Activated CD4-positive, alpha-beta T cell treated with anti-CD3 and anti-CD28 coated beads, Interleukin-2, amount 10 ng/mL, durations not matched to agents 7 days and 5 days (primary cell): ENCODE data around the gene CDKL5. TPM values are rescaled to one million over a fixed set of nuclear protein-coding genes. Genes with fewer than 3 reads are reported as not detected.
A peak's percentile ranks its signal among the peaks of the same experiment; 100 is the strongest.

ENCODE experiments used
- CTCF ChIA-PET: fragments of 350-600 bp; sonication (Branson Sonifier 250); formaldehyde crosslinking; loops from one replicate; lab custom pipeline; 2021; ENCODE audit warnings: antibody characterized with exemption; lab: Charles Lee
- POLR2A ChIA-PET: fragments of 350-600 bp; sonication (Branson Sonifier 250); formaldehyde crosslinking; loops from one replicate; lab custom pipeline; 2021; ENCODE audit warnings: antibody characterized with exemption; lab: Charles Lee
- DNase-seq: peaks from one replicate; pipeline ENCODE4 v3.0.0-alpha.2; 2020
- H3K27ac Mint-ChIP-seq: one replicate; pipeline ENCODE4 v1.8.0; 2021; ENCODE audit warnings: mild to moderate bottlenecking, moderate library complexity, mixed read lengths
- H3K27me3 Mint-ChIP-seq: one replicate; pipeline ENCODE4 v1.8.0; 2021; ENCODE audit warnings: mixed read lengths
- H3K36me3 Mint-ChIP-seq: one replicate; pipeline ENCODE4 v1.8.0; 2021; ENCODE audit warnings: low read depth, mixed read lengths
- H3K4me1 Mint-ChIP-seq: one replicate; pipeline ENCODE4 v1.8.0; 2021; ENCODE audit warnings: mixed read lengths
- H3K4me3 Mint-ChIP-seq: one replicate; pipeline ENCODE4 v1.8.0; 2021; ENCODE audit warnings: mild to moderate bottlenecking, moderate library complexity, mixed read lengths
- H3K9me3 Mint-ChIP-seq: one replicate; pipeline ENCODE4 v1.8.0; 2021; ENCODE audit warnings: mixed read lengths
- total RNA-seq, 2 experiments: library from RNA; stranded (reverse); gene quantifications; one replicate each; pipeline ENCODE4 v1.2.3, GENCODE V29; 2021

The CDKL5 gene
- total RNA-seq, 2 experiments from 2014 or later: 1.3 to 1.6 TPM

- Mint-ChIP-seq H3K27ac (no peak overlapping the region), H3K4me1 (no peaks in the 10 kb centered on the region), H3K36me3 (no peaks in the 10 kb centered on the region), H3K27me3 (no peaks in the 10 kb centered on the region), H3K9me3 (no peaks in the 10 kb centered on the region), H3K4me3 (no peak overlapping the region)
- ChIA-PET POLR2A (no interaction called here), CTCF (interaction anchor here (1.2 kb wide), 1 partner anchor 10 kb away, joined by 5 read pairs; no protein-coding TSS in a partner anchor)
- no peak for DNase-seq
Measured at GRCh38 chrX:18643243-18643642, 217.8 kb downstream of the CDKL5 start.

DNA sequence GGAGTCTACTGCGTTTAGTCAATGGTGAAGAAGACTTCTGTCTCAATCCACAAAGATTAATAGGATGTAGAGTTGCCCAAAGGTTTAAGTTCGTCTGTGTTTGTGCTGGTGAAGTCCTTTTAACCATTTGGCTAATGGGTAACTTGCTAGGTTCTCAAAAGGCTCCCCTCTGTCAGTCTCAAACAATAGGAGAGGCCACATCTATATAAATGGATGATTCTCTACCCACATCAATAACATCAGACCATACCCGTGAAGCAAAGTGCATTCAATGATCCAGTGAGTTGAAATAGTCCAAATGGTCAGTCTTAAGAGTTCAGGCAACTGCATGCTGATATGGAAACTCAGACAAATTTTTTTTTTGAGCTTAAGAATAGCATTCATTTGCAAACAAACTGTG is 218.4 kb downstream of the CDKL5 start:
- Mint-ChIP-seq H3K4me1 (no peaks in the 10 kb centered on the region), H3K27me3 (no peaks in the 10 kb centered on the region), H3K4me3 (no peak overlapping the region), H3K27ac (no peak overlapping the region), H3K36me3 (no peaks in the 10 kb centered on the region), H3K9me3 (no peaks in the 10 kb centered on the region)
- ChIA-PET POLR2A (no interaction called here), CTCF (interaction anchor here (1.2 kb wide), 1 partner anchor 9 kb away, joined by 5 read pairs; no protein-coding TSS in a partner anchor)
- no peak for DNase-seq

DNA sequence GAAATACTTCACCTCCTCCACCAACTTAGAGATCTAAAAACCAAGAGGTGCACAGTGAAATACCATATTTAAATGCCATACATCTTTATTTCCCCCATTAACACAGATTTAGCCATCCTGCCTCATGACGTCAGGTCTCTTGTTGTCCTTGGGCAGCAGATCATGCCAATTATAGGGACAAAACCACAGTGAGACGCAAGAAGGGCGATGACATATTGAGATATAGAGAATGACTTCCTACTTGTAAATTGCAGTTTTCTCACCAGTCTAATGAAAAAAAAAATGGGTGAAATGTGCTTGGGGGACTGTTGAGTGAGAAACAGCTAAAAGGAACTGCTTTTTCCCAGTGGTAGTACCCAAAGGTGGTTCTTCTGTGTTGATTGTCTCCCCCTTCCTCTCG is 222.2 kb downstream of the CDKL5 start:
- no peaks in the 10 kb centered on the region for H3K27me3 Mint-ChIP-seq
- H3K36me3 Mint-ChIP-seq: no peaks in the 10 kb centered on the region
- no peak for DNase-seq
- H3K9me3 Mint-ChIP-seq: no peaks in the 10 kb centered on the region
- CTCF ChIA-PET: no interaction called here
- POLR2A ChIA-PET: no interaction called here
- H3K4me3 Mint-ChIP-seq: no peak overlapping the region
- H3K4me1 Mint-ChIP-seq: no peaks in the 10 kb centered on the region
- H3K27ac Mint-ChIP-seq: no peak overlapping the region

- no peak for DNase-seq
- Mint-ChIP-seq H3K27me3 (no peaks in the 10 kb centered on the region), H3K36me3 (no peaks in the 10 kb centered on the region), H3K4me1 (no peaks in the 10 kb centered on the region), H3K27ac (no peak overlapping the region), H3K4me3 (no peak overlapping the region), H3K9me3 (no peaks in the 10 kb centered on the region)
- ChIA-PET CTCF (no interaction called here), POLR2A (no interaction called here)
Measured at GRCh38 chrX:18649498-18649951, 224.1 kb downstream of the CDKL5 start.

DNA sequence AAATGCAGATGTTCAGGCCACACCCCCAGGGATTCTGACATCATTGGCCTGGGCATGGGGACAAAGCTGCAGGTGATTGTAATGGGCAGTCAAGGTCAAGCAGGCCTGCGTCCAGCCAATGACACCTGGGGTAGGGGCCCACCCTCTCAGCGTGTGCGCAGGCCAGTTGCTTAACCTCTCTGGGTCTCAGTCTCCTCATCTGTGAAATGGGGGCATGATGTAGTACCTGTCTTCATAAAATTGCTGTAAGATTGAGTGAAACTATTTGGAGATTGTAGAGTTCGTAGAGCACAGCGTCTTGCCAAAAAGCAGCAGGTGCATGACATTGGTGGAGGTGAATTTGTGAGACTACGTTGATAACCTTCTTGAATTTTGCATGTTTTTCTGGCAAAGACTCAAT is 225.3 kb downstream of the CDKL5 start:
- Mint-ChIP-seq H3K4me1 (no peaks in the 10 kb centered on the region), H3K27ac (no peak overlapping the region), H3K36me3 (no peaks in the 10 kb centered on the region), H3K27me3 (no peaks in the 10 kb centered on the region), H3K9me3 (no peaks in the 10 kb centered on the region), H3K4me3 (no peak overlapping the region)
- CTCF ChIA-PET: no interaction called here
- no peak for DNase-seq
- POLR2A ChIA-PET: no interaction called here

GRCh38 chrX:18652636-18653035 is 227.2 kb downstream of the CDKL5 start:
- no peak for DNase-seq
- ChIA-PET CTCF (interaction anchor here (2.2 kb wide), 1 partner anchor 9 kb away, joined by 5 read pairs; no protein-coding TSS in a partner anchor), POLR2A (no interaction called here)
- no peaks in the 10 kb centered on the region for H3K9me3 Mint-ChIP-seq
- no peak overlapping the region for H3K4me3 Mint-ChIP-seq
- H3K27ac Mint-ChIP-seq: no peak overlapping the region
- no peaks in the 10 kb centered on the region for H3K4me1 Mint-ChIP-seq
- no peaks in the 10 kb centered on the region for H3K36me3 Mint-ChIP-seq
- H3K27me3 Mint-ChIP-seq: no peaks in the 10 kb centered on the region

DNA sequence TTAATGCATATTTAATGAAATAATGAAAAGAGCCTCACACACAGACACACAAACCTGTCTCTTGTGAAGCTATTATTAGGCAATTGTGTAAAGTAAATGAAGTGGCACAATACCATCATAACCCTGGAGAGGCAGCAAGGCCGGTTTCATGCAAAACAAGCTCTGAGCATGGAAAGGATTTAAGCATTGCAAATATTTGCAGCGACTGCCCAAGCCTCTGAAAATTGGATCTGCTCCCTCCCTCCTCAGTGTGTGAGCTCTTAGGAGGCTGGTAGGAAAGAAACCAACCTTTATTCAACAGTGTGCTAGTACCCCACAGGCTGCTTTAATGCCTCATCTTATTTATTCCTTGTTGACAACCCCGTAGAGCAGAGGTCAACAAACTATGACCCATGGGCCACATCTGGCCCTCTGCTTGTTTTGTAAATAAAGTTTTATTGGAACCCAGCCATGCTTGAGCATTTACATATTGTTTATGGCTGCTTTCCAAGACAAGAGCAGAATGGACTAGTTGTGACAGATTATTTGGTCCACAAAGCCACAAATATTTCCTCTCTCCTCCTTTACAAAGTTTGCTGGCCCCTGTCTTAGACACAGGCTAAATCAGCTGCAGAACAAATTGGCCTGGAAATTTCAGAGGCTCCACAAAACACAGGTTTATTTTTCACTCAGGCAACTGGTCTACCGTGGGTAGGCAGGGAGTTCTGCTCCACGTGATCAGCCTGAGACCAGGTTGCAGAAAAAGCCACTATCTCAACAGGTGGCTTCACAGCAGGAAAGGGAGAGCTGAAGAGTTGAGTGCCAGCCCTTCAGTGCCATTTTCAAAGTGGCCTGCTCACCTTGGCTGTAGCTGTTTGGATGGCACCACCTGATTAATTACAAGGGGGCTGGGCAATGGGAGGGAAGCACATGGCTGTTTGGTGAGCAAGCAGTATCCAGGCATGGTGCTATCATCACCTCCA is 229.7 kb downstream of the CDKL5 start:
- POLR2A ChIA-PET: no interaction called here
- H3K4me1 Mint-ChIP-seq: no peaks in the 10 kb centered on the region
- H3K27ac Mint-ChIP-seq: no peak overlapping the region
- CTCF ChIA-PET: interaction anchor here (2.2 kb wide), 1 partner anchor 11 kb away, joined by 6 read pairs; no protein-coding TSS in a partner anchor
- H3K36me3 Mint-ChIP-seq: no peaks in the 10 kb centered on the region
- H3K9me3 Mint-ChIP-seq: no peaks in the 10 kb centered on the region
- H3K4me3 Mint-ChIP-seq: no peak overlapping the region
- H3K27me3 Mint-ChIP-seq: no peaks in the 10 kb centered on the region
- DNase-seq: no peak

GRCh38 chrX:18661273-18661672 is 235.9 kb downstream of the CDKL5 start:
- ChIA-PET POLR2A (no interaction called here), CTCF (no interaction called here)
- no peaks in the 10 kb centered on the region for H3K36me3 Mint-ChIP-seq
- DNase-seq: no peak
- H3K4me3 Mint-ChIP-seq: no peak overlapping the region
- no peaks in the 10 kb centered on the region for H3K27me3 Mint-ChIP-seq
- H3K27ac Mint-ChIP-seq: no peak overlapping the region
- H3K9me3 Mint-ChIP-seq: peaks cover 2% of the 10 kb centered on the region
- no peaks in the 10 kb centered on the region for H3K4me1 Mint-ChIP-seq

DNA sequence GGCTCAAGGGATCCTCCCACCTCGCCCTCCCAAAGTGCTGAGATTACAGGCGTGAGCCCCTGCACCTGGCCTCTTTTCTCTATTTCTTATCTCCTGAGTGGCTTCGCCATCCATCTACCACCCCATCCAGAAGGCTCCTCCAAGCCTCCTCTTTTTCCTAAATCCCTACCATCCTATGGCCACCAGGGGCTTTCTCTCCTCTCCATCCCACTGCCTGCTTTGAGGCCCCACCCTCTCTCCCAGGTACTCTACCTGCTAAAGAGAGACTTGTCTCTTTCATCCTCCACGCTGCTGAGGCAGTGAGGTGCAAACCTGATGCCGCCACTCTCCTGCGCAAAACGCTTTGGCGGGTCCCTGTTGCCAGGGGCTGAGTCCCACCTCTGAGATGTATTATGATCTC is 239.5 kb downstream of the CDKL5 start:
- POLR2A ChIA-PET: no interaction called here
- Mint-ChIP-seq H3K36me3 (no peaks in the 10 kb centered on the region), H3K9me3 (peaks cover 2% of the 10 kb centered on the region), H3K4me3 (no peak overlapping the region), H3K27me3 (no peaks in the 10 kb centered on the region), H3K27ac (no peak overlapping the region), H3K4me1 (peaks cover 8% of the 10 kb centered on the region)
- CTCF ChIA-PET: interaction anchor here (1.5 kb wide), 1 partner anchor 24 kb away, joined by 4 read pairs; no protein-coding TSS in a partner anchor
- DNase-seq: no peak

GRCh38 chrX:18666614-18667013 is 241.2 kb downstream of the CDKL5 start:
- Mint-ChIP-seq H3K9me3 (peaks cover 2% of the 10 kb centered on the region), H3K27ac (no peak overlapping the region), H3K36me3 (no peaks in the 10 kb centered on the region), H3K4me3 (no peak overlapping the region), H3K4me1 (peaks cover 8% of the 10 kb centered on the region), H3K27me3 (no peaks in the 10 kb centered on the region)
- ChIA-PET CTCF (interaction anchor here (1.8 kb wide), 1 partner anchor 10 kb away, joined by 6 read pairs; no protein-coding TSS in a partner anchor), POLR2A (no interaction called here)
- DNase-seq: no peak

- Mint-ChIP-seq H3K4me3 (peak overlapping the region; percentile 16), H3K27me3 (no peaks in the 10 kb centered on the region), H3K36me3 (no peaks in the 10 kb centered on the region), H3K4me1 (peaks cover 8% of the 10 kb centered on the region), H3K27ac (no peak overlapping the region), H3K9me3 (peaks cover 2% of the 10 kb centered on the region)
- ChIA-PET POLR2A (no interaction called here), CTCF (no interaction called here)
- DNase-seq: no peak
Measured at GRCh38 chrX:18668071-18668835, 242.8 kb downstream of the CDKL5 start.

DNA sequence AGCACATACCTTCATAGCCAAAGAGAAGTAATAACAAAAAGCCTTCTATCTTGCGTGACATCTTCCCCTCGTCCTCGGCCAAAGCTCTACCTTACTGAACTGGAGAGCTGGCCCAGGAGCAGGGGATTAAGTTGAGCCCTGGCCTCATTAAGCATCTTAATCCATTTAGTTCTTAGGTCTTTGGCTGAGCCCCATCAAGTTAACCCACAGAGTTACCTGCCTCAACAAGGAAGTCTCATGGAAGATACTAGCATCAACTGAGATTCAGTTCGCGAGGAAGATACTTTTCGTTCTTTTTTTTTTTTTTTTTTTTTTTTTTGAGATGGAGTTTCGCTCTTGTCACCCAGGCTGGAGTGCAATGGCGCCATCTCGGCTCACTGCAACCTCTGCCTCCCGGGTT is 246.6 kb downstream of the CDKL5 start, which contains the start of gene RS1:
Gene RS1 (minus strand): TSS at position 101 of the 400 bp plus-strand sequence. CDS start 40 bp downstream, at position 61.
- CTCF ChIA-PET: interaction anchor here (0.6 kb wide), 1 partner anchor 300 kb away, joined by 4 read pairs; no protein-coding TSS in a partner anchor
- no peak for DNase-seq
- POLR2A ChIA-PET: no interaction called here
- Mint-ChIP-seq H3K9me3 (no peaks in the 10 kb centered on the region), H3K36me3 (no peaks in the 10 kb centered on the region), H3K27ac (no peak within 1 kb of the TSS), H3K4me1 (peaks cover 12% of the 10 kb centered on the region), H3K27me3 (no peaks in the 10 kb centered on the region), H3K4me3 (no peak within 1 kb of the TSS)

DNA sequence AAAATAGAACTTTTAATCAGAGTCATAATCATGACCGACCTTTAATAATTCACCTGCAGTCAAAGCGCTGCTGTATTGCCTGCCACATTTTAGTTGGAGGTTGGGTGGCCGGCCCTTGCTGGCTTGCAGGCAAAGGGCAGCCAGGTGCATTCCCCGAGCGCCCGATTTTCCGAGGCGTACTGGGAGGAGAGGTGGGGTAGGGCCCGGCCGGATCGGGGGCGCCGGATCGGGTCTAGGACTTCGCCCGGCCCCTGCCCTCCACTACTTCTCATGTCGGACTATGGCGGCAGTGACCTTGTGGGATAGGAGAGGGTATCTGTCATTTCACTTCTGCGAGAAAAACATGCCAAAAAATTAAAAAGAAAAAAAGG is 249.0 kb downstream of the CDKL5 start:
- H3K27ac Mint-ChIP-seq: peak overlapping the region; percentile 86
- peak overlapping the region; percentile 71 for H3K4me3 Mint-ChIP-seq
- ChIA-PET CTCF (no interaction called here), POLR2A (no interaction called here)
- H3K36me3 Mint-ChIP-seq: no peaks in the 10 kb centered on the region
- DNase-seq: peak; percentile 7
- H3K4me1 Mint-ChIP-seq: peaks cover 7% of the 10 kb centered on the region
- no peaks in the 10 kb centered on the region for H3K27me3 Mint-ChIP-seq
- no peaks in the 10 kb centered on the region for H3K9me3 Mint-ChIP-seq
